ENCODE measurements around the gene FAM217B. TPM values are rescaled to one million over a fixed set of nuclear protein-coding genes. Genes with fewer than 3 reads are reported as not detected.

Gene FAM217B
- total and polyA plus RNA-seq, 4 donors, result 0.88 to 5.0 (median 1.7) TPM

DNA sequence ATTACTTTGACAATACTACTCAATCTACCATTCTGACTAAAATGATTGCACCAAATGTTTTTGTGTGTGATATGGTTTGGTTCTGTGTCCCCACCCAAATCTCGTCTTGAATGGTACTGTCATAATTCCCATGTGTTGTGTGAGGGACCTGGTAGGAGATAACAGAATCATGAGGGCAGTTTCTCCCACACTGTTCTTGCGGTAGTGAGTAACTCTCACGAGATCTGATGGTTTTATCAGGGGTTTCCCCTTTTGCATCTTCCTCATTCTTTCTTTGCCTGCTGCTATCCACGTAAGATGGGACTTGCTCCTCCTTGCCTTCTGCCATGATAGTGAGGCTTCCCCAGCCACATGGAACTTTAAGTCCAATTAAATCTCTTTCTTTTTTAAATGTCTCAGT is 27.6 kb upstream of the FAM217B start:
- no peak for TF ChIP-seq RXRA (IDR thresholded peaks at IDR 0.05)
- TF ChIP-seq GABPA (IDR thresholded peaks at IDR 0.05 in 1 of 2, conservative IDR thresholded peaks at IDR 0.05 in 1 of 2), result no peak
- TF ChIP-seq FOXA1 (IDR thresholded peaks at IDR 0.05), result no peak
- TF ChIP-seq, protein P1, sequence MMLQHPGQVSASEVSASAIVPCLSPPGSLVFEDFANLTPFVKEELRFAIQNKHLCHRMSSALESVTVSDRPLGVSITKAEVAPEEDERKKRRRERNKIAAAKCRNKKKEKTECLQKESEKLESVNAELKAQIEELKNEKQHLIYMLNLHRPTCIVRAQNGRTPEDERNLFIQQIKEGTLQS (IDR thresholded peaks at IDR 0.05), result no peak
- TF ChIP-seq TAF1 (conservative IDR thresholded peaks at IDR 0.05), result no peak
- no peak for TF ChIP-seq HNF4A (conservative IDR thresholded peaks at IDR 0.05)
- no peak for TF ChIP-seq HNF4G (IDR thresholded peaks at IDR 0.05)
- TF ChIP-seq NR2F2 (IDR thresholded peaks at IDR 0.05), result no peak
- TF ChIP-seq, protein P2, sequence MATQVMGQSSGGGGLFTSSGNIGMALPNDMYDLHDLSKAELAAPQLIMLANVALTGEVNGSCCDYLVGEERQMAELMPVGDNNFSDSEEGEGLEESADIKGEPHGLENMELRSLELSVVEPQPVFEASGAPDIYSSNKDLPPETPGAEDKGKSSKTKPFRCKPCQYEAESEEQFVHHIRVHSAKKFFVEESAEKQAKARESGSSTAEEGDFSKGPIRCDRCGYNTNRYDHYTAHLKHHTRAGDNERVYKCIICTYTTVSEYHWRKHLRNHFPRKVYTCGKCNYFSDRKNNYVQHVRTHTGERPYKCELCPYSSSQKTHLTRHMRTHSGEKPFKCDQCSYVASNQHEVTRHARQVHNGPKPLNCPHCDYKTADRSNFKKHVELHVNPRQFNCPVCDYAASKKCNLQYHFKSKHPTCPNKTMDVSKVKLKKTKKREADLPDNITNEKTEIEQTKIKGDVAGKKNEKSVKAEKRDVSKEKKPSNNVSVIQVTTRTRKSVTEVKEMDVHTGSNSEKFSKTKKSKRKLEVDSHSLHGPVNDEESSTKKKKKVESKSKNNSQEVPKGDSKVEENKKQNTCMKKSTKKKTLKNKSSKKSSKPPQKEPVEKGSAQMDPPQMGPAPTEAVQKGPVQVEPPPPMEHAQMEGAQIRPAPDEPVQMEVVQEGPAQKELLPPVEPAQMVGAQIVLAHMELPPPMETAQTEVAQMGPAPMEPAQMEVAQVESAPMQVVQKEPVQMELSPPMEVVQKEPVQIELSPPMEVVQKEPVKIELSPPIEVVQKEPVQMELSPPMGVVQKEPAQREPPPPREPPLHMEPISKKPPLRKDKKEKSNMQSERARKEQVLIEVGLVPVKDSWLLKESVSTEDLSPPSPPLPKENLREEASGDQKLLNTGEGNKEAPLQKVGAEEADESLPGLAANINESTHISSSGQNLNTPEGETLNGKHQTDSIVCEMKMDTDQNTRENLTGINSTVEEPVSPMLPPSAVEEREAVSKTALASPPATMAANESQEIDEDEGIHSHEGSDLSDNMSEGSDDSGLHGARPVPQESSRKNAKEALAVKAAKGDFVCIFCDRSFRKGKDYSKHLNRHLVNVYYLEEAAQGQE (IDR thresholded peaks at IDR 0.05), result no peak
- no peak for TF ChIP-seq YY1 (IDR thresholded peaks at IDR 0.05)
- TF ChIP-seq EGR1 (IDR thresholded peaks at IDR 0.05; ENCODE audit: low read depth in 2 of 2), result no peak
- TF ChIP-seq SP1 (IDR thresholded peaks at IDR 0.05), result no peak
- TF ChIP-seq, protein P3, sequence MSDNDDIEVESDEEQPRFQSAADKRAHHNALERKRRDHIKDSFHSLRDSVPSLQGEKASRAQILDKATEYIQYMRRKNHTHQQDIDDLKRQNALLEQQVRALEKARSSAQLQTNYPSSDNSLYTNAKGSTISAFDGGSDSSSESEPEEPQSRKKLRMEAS (IDR thresholded peaks at IDR 0.05), result no peak
- TF ChIP-seq FOXA2 (IDR thresholded peaks at IDR 0.05), result no peak
- Histone ChIP-seq H3K27ac (ENCODE audit: low read depth in 1 of 2, low read length in 2 of 2) (no peak overlapping the region), H3K9me3 (ENCODE audit: control insufficient read depth in 4 of 4, low read length in 3 of 4) (no peaks in the 10 kb centered on the region), H3K4me1 (ENCODE audit: control insufficient read depth in 4 of 4, insufficient read depth in 4 of 4, low read length in 3 of 4) (no peaks in the 10 kb centered on the region), H3K36me3 (ENCODE audit: control insufficient read depth in 4 of 4, insufficient read depth in 3 of 4, low read depth in 1 of 4, low read length in 3 of 4) (no peaks in the 10 kb centered on the region), H3K4me3 (ENCODE audit: low read depth in 1 of 3, low read length in 3 of 3) (no peak overlapping the region), H3K27me3 (ENCODE audit: control insufficient read depth in 4 of 4, insufficient read depth in 4 of 4, low read length in 3 of 4) (peaks cover 0 to 2% (median 0%) of the 10 kb centered on the region in 4 donors), H3K9ac (ENCODE audit: low read depth in 1 of 2, low read length in 2 of 2) (no peak overlapping the region)
- 75% methylated on average over 4 of the region's 4 CpGs for WGBS
- no peak for DNase-seq (ENCODE audit: low spot score)

GRCh38 chr20:59920944-59921343 is 19.2 kb upstream of the FAM217B start:
- H3K27me3 ChIP-seq (ENCODE audit: control insufficient read depth in 4 of 4, insufficient read depth in 4 of 4, low read length in 3 of 4), result peaks cover 0 to 6% (median 0%) of the 10 kb centered on the region in 4 donors
- no peak overlapping the region for H3K9ac ChIP-seq (ENCODE audit: low read depth in 1 of 2, low read length in 2 of 2)
- no peaks in the 10 kb centered on the region for H3K4me1 ChIP-seq (ENCODE audit: control insufficient read depth in 4 of 4, insufficient read depth in 4 of 4, low read length in 3 of 4)
- H3K9me3 ChIP-seq (ENCODE audit: control insufficient read depth in 4 of 4, low read length in 3 of 4), result no peaks in the 10 kb centered on the region
- H3K36me3 ChIP-seq (ENCODE audit: control insufficient read depth in 4 of 4, insufficient read depth in 3 of 4, low read depth in 1 of 4, low read length in 3 of 4), result no peaks in the 10 kb centered on the region
- H3K27ac ChIP-seq (ENCODE audit: low read depth in 1 of 2, low read length in 2 of 2), result no peak overlapping the region
- no peak for DNase-seq (ENCODE audit: low spot score)
- no peak overlapping the region for H3K4me3 ChIP-seq (ENCODE audit: low read depth in 1 of 3, low read length in 3 of 3)
- TF ChIP-seq YY1 (IDR thresholded peaks at IDR 0.05) (no peak), NR2F2 (IDR thresholded peaks at IDR 0.05) (no peak), SP1 (IDR thresholded peaks at IDR 0.05) (no peak), HNF4G (IDR thresholded peaks at IDR 0.05) (no peak)
- TF ChIP-seq, protein P3 (IDR thresholded peaks at IDR 0.05), result no peak

- WGBS, result 84% methylated on average over 1 of the region's 1 CpG
- Histone ChIP-seq H3K36me3 (ENCODE audit: control insufficient read depth in 4 of 4, insufficient read depth in 3 of 4, low read depth in 1 of 4, low read length in 3 of 4) (no peaks in the 10 kb centered on the region), H3K4me3 (ENCODE audit: low read depth in 1 of 3, low read length in 3 of 3) (no peak overlapping the region), H3K27me3 (ENCODE audit: control insufficient read depth in 4 of 4, insufficient read depth in 4 of 4, low read length in 3 of 4) (peaks cover 0 to 6% (median 0%) of the 10 kb centered on the region in 4 donors), H3K9me3 (ENCODE audit: control insufficient read depth in 4 of 4, low read length in 3 of 4) (no peaks in the 10 kb centered on the region), H3K27ac (ENCODE audit: low read depth in 1 of 2, low read length in 2 of 2) (no peak overlapping the region), H3K4me1 (ENCODE audit: control insufficient read depth in 4 of 4, insufficient read depth in 4 of 4, low read length in 3 of 4) (no peaks in the 10 kb centered on the region), H3K9ac (ENCODE audit: low read depth in 1 of 2, low read length in 2 of 2) (no peak overlapping the region)
- DNase-seq (ENCODE audit: low spot score), result no peak
- TF ChIP-seq, protein P1 (IDR thresholded peaks at IDR 0.05), result no peak
- TF ChIP-seq GABPA (IDR thresholded peaks at IDR 0.05 in 1 of 2, conservative IDR thresholded peaks at IDR 0.05 in 1 of 2) (no peak), YY1 (IDR thresholded peaks at IDR 0.05) (no peak), HNF4A (conservative IDR thresholded peaks at IDR 0.05) (no peak), FOXA2 (IDR thresholded peaks at IDR 0.05) (no peak), RAD21 (IDR thresholded peaks at IDR 0.05) (no peak), FOXA1 (IDR thresholded peaks at IDR 0.05) (no peak), NR2F2 (IDR thresholded peaks at IDR 0.05) (no peak), EGR1 (IDR thresholded peaks at IDR 0.05; ENCODE audit: low read depth in 2 of 2) (no peak), TAF1 (conservative IDR thresholded peaks at IDR 0.05) (no peak), SP1 (IDR thresholded peaks at IDR 0.05) (no peak), JUND (IDR thresholded peaks at IDR 0.05) (no peak), HNF4G (IDR thresholded peaks at IDR 0.05) (no peak), RXRA (IDR thresholded peaks at IDR 0.05) (no peak)
- TF ChIP-seq, protein P4, sequence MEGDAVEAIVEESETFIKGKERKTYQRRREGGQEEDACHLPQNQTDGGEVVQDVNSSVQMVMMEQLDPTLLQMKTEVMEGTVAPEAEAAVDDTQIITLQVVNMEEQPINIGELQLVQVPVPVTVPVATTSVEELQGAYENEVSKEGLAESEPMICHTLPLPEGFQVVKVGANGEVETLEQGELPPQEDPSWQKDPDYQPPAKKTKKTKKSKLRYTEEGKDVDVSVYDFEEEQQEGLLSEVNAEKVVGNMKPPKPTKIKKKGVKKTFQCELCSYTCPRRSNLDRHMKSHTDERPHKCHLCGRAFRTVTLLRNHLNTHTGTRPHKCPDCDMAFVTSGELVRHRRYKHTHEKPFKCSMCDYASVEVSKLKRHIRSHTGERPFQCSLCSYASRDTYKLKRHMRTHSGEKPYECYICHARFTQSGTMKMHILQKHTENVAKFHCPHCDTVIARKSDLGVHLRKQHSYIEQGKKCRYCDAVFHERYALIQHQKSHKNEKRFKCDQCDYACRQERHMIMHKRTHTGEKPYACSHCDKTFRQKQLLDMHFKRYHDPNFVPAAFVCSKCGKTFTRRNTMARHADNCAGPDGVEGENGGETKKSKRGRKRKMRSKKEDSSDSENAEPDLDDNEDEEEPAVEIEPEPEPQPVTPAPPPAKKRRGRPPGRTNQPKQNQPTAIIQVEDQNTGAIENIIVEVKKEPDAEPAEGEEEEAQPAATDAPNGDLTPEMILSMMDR (IDR thresholded peaks at IDR 0.05; ENCODE audit: low read depth, low read length, missing input control), result no peak
- TF ChIP-seq, protein P5, sequence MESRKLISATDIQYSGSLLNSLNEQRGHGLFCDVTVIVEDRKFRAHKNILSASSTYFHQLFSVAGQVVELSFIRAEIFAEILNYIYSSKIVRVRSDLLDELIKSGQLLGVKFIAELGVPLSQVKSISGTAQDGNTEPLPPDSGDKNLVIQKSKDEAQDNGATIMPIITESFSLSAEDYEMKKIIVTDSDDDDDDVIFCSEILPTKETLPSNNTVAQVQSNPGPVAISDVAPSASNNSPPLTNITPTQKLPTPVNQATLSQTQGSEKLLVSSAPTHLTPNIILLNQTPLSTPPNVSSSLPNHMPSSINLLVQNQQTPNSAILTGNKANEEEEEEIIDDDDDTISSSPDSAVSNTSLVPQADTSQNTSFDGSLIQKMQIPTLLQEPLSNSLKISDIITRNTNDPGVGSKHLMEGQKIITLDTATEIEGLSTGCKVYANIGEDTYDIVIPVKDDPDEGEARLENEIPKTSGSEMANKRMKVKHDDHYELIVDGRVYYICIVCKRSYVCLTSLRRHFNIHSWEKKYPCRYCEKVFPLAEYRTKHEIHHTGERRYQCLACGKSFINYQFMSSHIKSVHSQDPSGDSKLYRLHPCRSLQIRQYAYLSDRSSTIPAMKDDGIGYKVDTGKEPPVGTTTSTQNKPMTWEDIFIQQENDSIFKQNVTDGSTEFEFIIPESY (IDR thresholded peaks at IDR 0.05), result no peak
- TF ChIP-seq, protein P3 (IDR thresholded peaks at IDR 0.05), result no peak
Observed at GRCh38 chr20:59923514-59923913, 16.7 kb upstream of the FAM217B start.

Measured in liver (tissue), 9 donors.